Sigmoid colon (tissue), 7 donors: ENCODE data around the gene SORCS2. TPM values are rescaled to one million over a fixed set of nuclear protein-coding genes. Genes with fewer than 3 reads are reported as not detected.

Experiments used
- DNase-seq: peaks from one replicate; pipeline ENCODE4 v3.0.0-alpha.2; 2019
- H3K27ac ChIP-seq, 4 donors: fragments of 200-600 bp; sonication (generic); one replicate each; pipeline ENCODE4 v1.5.1; 2016 to 2019; ENCODE audit warnings: mild to moderate bottlenecking in 1 of 4
- H3K27me3 ChIP-seq, 3 donors: fragments of 200-600 bp; sonication (generic); one replicate each; pipeline ENCODE4 v1.5.1; 2019; ENCODE audit warnings: mild to moderate bottlenecking in 1 of 3
- H3K36me3 ChIP-seq, 4 donors: fragments of 200-600 bp; sonication (generic); one replicate each; pipeline ENCODE4 v1.5.1; 2016 to 2019
- H3K4me1 ChIP-seq, 4 donors: fragments of 200-600 bp; sonication (generic); one replicate each; pipeline ENCODE4 v1.5.1; 2017 to 2019
- H3K4me3 ChIP-seq, 4 donors: fragments of 200-600 bp; sonication (generic); one replicate each; pipeline ENCODE4 v1.5.1; 2017 to 2019; ENCODE audit warnings: mild to moderate bottlenecking in 2 of 4, moderate library complexity in 1 of 4
- H3K9me3 ChIP-seq, 4 donors: fragments of 200-600 bp in 3 of 4; sonication (generic) in 3 of 4; one replicate each; pipeline versions ENCODE4 v1.5.1 to v1.6.1; 2013 to 2019
- EP300 ChIP-seq, 4 donors: sonication (generic); formaldehyde crosslinking; IDR thresholded peaks; one replicate each; pipeline ENCODE4 v1.6.1; 2017; ENCODE audit warnings: antibody characterized with exemption in 4 of 4
- POLR2A ChIP-seq, 2 donors: fragments of 450-650 bp; IDR thresholded peaks; one replicate each; pipeline ENCODE4 v1.6.1; 2016; ENCODE audit warnings: antibody characterized with exemption in 2 of 2, mild to moderate bottlenecking in 2 of 2, moderate library complexity in 2 of 2
- POLR2AphosphoS5 ChIP-seq, 4 donors: sonication (generic); formaldehyde crosslinking; IDR thresholded peaks; one replicate each; pipeline ENCODE4 v1.6.1; 2017; ENCODE audit warnings: antibody characterized with exemption in 4 of 4
- WGBS, 2 donors: extraction: QIAGEN DNeasy Blood & Tissue Kit; methylation state at CpG; one replicate each; pipeline ENCODE4 v1.1.7; 2013; 5-methylcytosine and 5-hydroxymethylcytosine counted together
- intact Hi-C: fragments of 100-400 bp; cut with DNase I; formaldehyde crosslinking; loops from one replicate; pipeline ENCODE4 v1.15.1; 2023
- polyA plus RNA-seq, 3 donors: library from polyadenylated mRNA; stranded (reverse); fragments of 200-250 nt; gene quantifications; one replicate each; pipeline ENCODE4 v1.2.3, GENCODE V29; 2013
- total RNA-seq, 4 donors: library from RNA; depleted of rRNA; stranded (reverse); fragments of >200 nt; gene quantifications; one replicate each; pipeline ENCODE4 v1.1.0, GENCODE V29; 2016
- TF ChIP-seq, protein P1 (sequence below), 4 experiments: fragments of 450-650 bp in 3 of 4; fragments of 200-600 bp in 1 of 4; IDR thresholded peaks; one replicate each; pipeline ENCODE4 v1.5.1; 2016 to 2019; ENCODE audit warnings: antibody characterized with exemption in 4 of 4, mild to moderate bottlenecking in 3 of 4, moderate library complexity in 2 of 4
- donor health status: healthy with polysubstance abuse.
- donor health status: Bipolar disorder and iron deficiency.
- donor health status: healthy.

Gene SORCS2
- total and polyA plus RNA-seq, 7 donors: 1.8 to 6.4 (median 3.9) TPM; not detected in 2

- intact Hi-C loops: no loop called here
Observed at GRCh38 chr4:7429601-7430078, 237.3 kb downstream of the SORCS2 start.

GRCh38 chr4:7430368-7430964 is 238.1 kb downstream of the SORCS2 start:
- no peaks in the 10 kb centered on the region for H3K27me3 ChIP-seq
- H3K36me3 ChIP-seq: no peaks in the 10 kb centered on the region
- intact Hi-C loops: no loop called here
- WGBS, 2 donors: 52 to 53% methylated on average over 16 of the region's 16 CpGs
- H3K27ac ChIP-seq: no peak overlapping the region
- H3K4me1 ChIP-seq: peaks cover 0 to 7% (median 0%) of the 10 kb centered on the region in 4 donors
- no peak overlapping the region for H3K4me3 ChIP-seq
- peak; percentile 57 for DNase-seq
- H3K9me3 ChIP-seq: no peaks in the 10 kb centered on the region
- no peak for TF ChIP-seq EP300 (IDR thresholded peaks at IDR 0.05)
- no peak for TF ChIP-seq POLR2A (IDR thresholded peaks at IDR 0.05)
- TF ChIP-seq, protein P1, sequence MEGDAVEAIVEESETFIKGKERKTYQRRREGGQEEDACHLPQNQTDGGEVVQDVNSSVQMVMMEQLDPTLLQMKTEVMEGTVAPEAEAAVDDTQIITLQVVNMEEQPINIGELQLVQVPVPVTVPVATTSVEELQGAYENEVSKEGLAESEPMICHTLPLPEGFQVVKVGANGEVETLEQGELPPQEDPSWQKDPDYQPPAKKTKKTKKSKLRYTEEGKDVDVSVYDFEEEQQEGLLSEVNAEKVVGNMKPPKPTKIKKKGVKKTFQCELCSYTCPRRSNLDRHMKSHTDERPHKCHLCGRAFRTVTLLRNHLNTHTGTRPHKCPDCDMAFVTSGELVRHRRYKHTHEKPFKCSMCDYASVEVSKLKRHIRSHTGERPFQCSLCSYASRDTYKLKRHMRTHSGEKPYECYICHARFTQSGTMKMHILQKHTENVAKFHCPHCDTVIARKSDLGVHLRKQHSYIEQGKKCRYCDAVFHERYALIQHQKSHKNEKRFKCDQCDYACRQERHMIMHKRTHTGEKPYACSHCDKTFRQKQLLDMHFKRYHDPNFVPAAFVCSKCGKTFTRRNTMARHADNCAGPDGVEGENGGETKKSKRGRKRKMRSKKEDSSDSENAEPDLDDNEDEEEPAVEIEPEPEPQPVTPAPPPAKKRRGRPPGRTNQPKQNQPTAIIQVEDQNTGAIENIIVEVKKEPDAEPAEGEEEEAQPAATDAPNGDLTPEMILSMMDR (IDR thresholded peaks at IDR 0.05): no peak
- no peak for TF ChIP-seq POLR2AphosphoS5 (IDR thresholded peaks at IDR 0.05)

More at GRCh38 chr4:7429601-7430078, 237.3 kb downstream of the SORCS2 start:
- DNase-seq: peak; percentile 43
- TF ChIP-seq POLR2AphosphoS5 (IDR thresholded peaks at IDR 0.05): no peak
- TF ChIP-seq, protein P1 (IDR thresholded peaks at IDR 0.05): no peak
- no peak for TF ChIP-seq POLR2A (IDR thresholded peaks at IDR 0.05)
- TF ChIP-seq EP300 (IDR thresholded peaks at IDR 0.05): no peak
- Histone ChIP-seq H3K27ac (no peak overlapping the region), H3K36me3 (no peaks in the 10 kb centered on the region), H3K4me1 (no peaks in the 10 kb centered on the region), H3K4me3 (no peak overlapping the region), H3K27me3 (no peaks in the 10 kb centered on the region), H3K9me3 (no peaks in the 10 kb centered on the region)
- 63 to 78% methylated on average over 17 of the region's 17 CpGs for WGBS, 2 donors

- peak; percentile 62 for DNase-seq
- Histone ChIP-seq H3K27me3 (no peaks in the 10 kb centered on the region), H3K36me3 (no peaks in the 10 kb centered on the region), H3K9me3 (no peaks in the 10 kb centered on the region), H3K4me3 (no peak overlapping the region), H3K27ac (no peak overlapping the region), H3K4me1 (peaks cover 0 to 7% (median 0%) of the 10 kb centered on the region in 4 donors)
- intact Hi-C loops: no loop called here
- TF ChIP-seq, protein P1 (IDR thresholded peaks at IDR 0.05): no peak
- TF ChIP-seq POLR2A (IDR thresholded peaks at IDR 0.05) (no peak), POLR2AphosphoS5 (IDR thresholded peaks at IDR 0.05) (no peak), EP300 (IDR thresholded peaks at IDR 0.05) (no peak)
- 59 to 78% methylated on average over 17 of the region's 17 CpGs for WGBS, 2 donors
Observed at GRCh38 chr4:7430965-7431695, 238.8 kb downstream of the SORCS2 start.

- Histone ChIP-seq H3K4me1 (peaks cover 0 to 7% (median 0%) of the 10 kb centered on the region in 4 donors), H3K36me3 (no peaks in the 10 kb centered on the region), H3K27ac (no peak overlapping the region), H3K9me3 (no peaks in the 10 kb centered on the region), H3K4me3 (no peak overlapping the region), H3K27me3 (no peaks in the 10 kb centered on the region)
- TF ChIP-seq, protein P1 (IDR thresholded peaks at IDR 0.05): no peak
- no peak for TF ChIP-seq EP300 (IDR thresholded peaks at IDR 0.05)
- TF ChIP-seq POLR2A (IDR thresholded peaks at IDR 0.05): no peak
- TF ChIP-seq POLR2AphosphoS5 (IDR thresholded peaks at IDR 0.05): no peak
- intact Hi-C loops: no loop called here
- WGBS, 2 donors: 62 to 83% methylated on average over 27 of the region's 27 CpGs
- DNase-seq: peak; percentile 52
Observed at GRCh38 chr4:7431696-7432530, 239.6 kb downstream of the SORCS2 start.
